ENCODE measurements around the gene SH3BGRL2. TPM values are rescaled to one million over a fixed set of nuclear protein-coding genes. Genes with fewer than 3 reads are reported as not detected.

The SH3BGRL2 gene
- total RNA-seq (2021; ENCODE audit: unreplicated experiment) (5.2 TPM), Bru-seq, nascent RNA (percentile 46 among the genes with signal in this experiment), BruChase-seq, experiment 1, labeled RNA remaining after a 6-hour chase (percentile 58 among the genes with signal in this experiment), BruChase-seq, experiment 2, labeled RNA remaining after a 2-hour chase (percentile 45 among the genes with signal in this experiment)
- 1.4 and 1.5 TPM in 2 replicates for polyA plus RNA-seq (2012)
- long read RNA-seq, full-length matches to known transcripts: 4 of 15 reads
- long read RNA-seq, partial matches to known transcripts: 8 of 15 reads
- long read RNA-seq, other reads (novel, unspliced or antisense): 3 of 15 reads

GRCh38 chr6:79630883-79631692 lies at the start of gene SH3BGRL2:
SH3BGRL2 (plus strand) TSS chr6:79631329; CDS start chr6:79631462, 133 bp downstream.
- BruUV-seq (replicated peaks): no TSS peak
- CTCF ChIA-PET: interaction anchor here (0.5 to 1.5 kb wide), 2 partner anchors 45 to 61 kb away, joined by 4 read pairs; no protein-coding TSS in a partner anchor
- H3K9me3 ChIP-seq (ENCODE audit: control insufficient read depth in 1 of 2, insufficient read depth in 1 of 2, low read depth in 1 of 2, low read length in 2 of 2): no peaks in the 10 kb centered on the region

More at GRCh38 chr6:79630883-79631692, at the start of gene SH3BGRL2:
- intact Hi-C loops (cut with micrococcal nuclease): no loop called here
- ChIA-PET RAD21 (ENCODE audit: low non-redundant PET in 1 of 2, low total read pairs in 2 of 2, uncharacterized antibody in 2 of 2, unreplicated experiment in 2 of 2) (interaction anchor here in 1 of 2 experiments (1.6 kb wide), 1 partner anchor 42 kb away, joined by 3 read pairs; no protein-coding TSS in a partner anchor), POLR2A (no interaction called here)
- Histone ChIP-seq H4K20me1 (ENCODE audit: insufficient read depth) (no peaks in the 10 kb centered on the region), H3K27ac (ENCODE audit: low read depth, low read length) (peak within 1 kb of the TSS; percentile 26; the same call in 1 of the 2 replicates), H3K36me3 (ENCODE audit: control insufficient read depth in 1 of 2, insufficient read depth in 2 of 2, low read length in 2 of 2) (no peaks in the 10 kb centered on the region), H3K4me1 (ENCODE audit: control insufficient read depth in 1 of 2, insufficient read depth in 2 of 2, low read length in 2 of 2) (peaks cover 6 to 17% of the 10 kb centered on the region in 2 experiments; a peak in 3 of 4 replicates), H2AFZ (ENCODE audit: low read depth, low read length, poor library complexity, severe bottlenecking) (peak within 1 kb of the TSS; percentile 95), H3K27me3 (ENCODE audit: insufficient read depth, low read length) (no peaks in the 10 kb centered on the region; the same call in 1 of the 2 replicates), H3K79me2 (ENCODE audit: insufficient read depth, low read length) (no peaks in the 10 kb centered on the region), H3K4me2 (ENCODE audit: low read length) (peak within 1 kb of the TSS; percentile 97), H3K9ac (ENCODE audit: low read length) (peak within 1 kb of the TSS; percentile 56), H3K4me3 (replicated peaks in 1 of 2; ENCODE audit: low read depth in 1 of 2, low read length in 2 of 2) (peak within 1 kb of the TSS; percentile 69 to 70), H3K9me2 (ENCODE audit: insufficient read depth) (no peaks in the 10 kb centered on the region)
- TF ChIP-seq, protein P1, sequence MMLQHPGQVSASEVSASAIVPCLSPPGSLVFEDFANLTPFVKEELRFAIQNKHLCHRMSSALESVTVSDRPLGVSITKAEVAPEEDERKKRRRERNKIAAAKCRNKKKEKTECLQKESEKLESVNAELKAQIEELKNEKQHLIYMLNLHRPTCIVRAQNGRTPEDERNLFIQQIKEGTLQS (IDR thresholded peaks at IDR 0.05): no peak
- TF ChIP-seq REST (IDR thresholded peaks at IDR 0.05; ENCODE audit: low read depth) (no peak), TCF7L2 (IDR thresholded peaks at IDR 0.05; ENCODE audit: borderline replicate concordance, extremely low read depth, insufficient read depth, insufficient read length) (peak; percentile 97), CTCF (IDR thresholded peaks at IDR 0.05 in 2 of 3, conservative IDR thresholded peaks at IDR 0.05 in 1 of 3; ENCODE audit: borderline replicate concordance in 1 of 3, insufficient read depth in 1 of 3, low read depth in 2 of 3, low read length in 2 of 3) (no peak), CBX3 (IDR thresholded peaks at IDR 0.05; ENCODE audit: low read depth) (no peak), ZNF274 (IDR thresholded peaks at IDR 0.05; ENCODE audit: low read depth, low read length) (no peak), MAX (IDR thresholded peaks at IDR 0.05) (peak; percentile 47), FOSL1 (IDR thresholded peaks at IDR 0.05; ENCODE audit: low read depth) (no peak), EGR1 (IDR thresholded peaks at IDR 0.05; ENCODE audit: low read depth) (0 out of 2 replicates have a peak, but pooled peaks have one; percentile 47), EZH2 (IDR thresholded peaks at IDR 0.05) (no peak), POLR2AphosphoS5 (IDR thresholded peaks at IDR 0.05; ENCODE audit: low read depth, low read length) (peak; percentile 35), SRF (IDR thresholded peaks at IDR 0.05; ENCODE audit: low read depth) (no peak), ZFX (IDR thresholded peaks at IDR 0.05) (no peak)
- ATAC-seq (peak; percentile 95), DNase-seq (ENCODE audit: low read depth, low spot score) (peak; percentile 46)

All from HCT116 (cell line).